Measurements from ENCODE around the gene ACTRT2.

The ACTRT2 gene

DNA sequence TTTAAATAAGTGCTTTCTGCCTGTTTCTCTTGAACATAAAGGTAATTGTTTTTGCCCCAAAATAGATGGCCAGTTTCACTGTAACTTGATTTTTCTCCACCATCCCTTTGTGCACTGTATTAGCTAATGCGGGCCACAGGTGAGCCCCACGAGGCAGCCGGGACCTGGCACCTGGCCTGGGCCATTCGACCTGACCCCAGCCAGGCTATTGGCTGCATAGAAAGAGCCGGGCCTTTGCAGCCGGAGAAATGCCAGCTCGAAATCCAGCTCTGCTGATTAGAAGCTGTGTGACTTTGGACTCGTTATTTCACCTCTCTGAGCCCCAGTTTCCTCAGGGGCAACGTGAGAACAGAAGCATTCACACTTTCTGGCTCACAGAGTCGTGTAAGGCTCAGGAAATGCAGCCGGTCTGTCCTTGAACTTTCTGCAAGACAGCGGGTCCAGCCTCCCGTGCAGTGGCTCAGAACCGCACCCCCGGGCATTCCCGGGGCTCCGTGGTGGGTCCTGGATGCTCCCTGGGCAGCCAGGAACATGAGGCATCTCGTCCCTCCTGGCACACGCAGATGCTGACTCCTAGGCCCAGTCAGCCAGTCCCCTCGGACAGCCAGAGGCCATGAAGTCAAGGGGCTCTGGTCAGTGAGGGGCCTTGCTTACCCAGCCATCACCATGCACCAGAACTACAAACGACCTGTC lies 37.4 kb upstream of the ACTRT2 start:
- no peak for DNase-seq

DNA sequence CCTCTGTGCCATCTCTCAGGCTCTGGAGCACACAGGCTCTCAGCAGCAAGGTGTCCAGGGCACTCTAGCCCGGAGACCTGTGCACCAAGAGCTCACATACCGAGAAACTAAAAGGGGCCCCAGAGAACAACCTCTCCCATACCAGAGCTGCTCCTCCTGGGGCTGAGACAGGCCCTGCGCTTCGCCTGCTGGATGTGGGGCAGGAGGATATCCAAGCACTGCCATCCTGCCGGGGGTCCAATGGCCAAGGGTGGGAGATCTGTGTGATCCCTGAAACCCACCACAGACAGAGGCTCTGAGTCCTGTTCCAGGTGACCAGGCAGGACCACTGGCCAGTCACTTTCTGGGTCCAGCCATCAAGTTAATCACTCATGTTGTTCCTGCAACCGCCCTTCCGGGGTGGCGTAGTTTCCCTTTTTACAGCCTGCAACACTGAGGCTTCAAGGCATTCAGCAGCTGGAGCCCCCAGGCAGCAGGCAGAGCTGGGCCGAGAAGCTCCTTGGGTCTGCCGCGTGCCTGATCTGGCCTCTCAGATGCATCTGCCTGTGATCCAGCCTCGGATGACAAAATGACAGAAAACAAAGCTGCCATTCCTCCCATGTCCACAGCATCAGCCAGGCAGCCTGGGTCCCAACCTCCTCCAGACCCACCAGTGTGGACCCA lies 36.7 kb upstream of the ACTRT2 start:
- no peak for DNase-seq

DNA sequence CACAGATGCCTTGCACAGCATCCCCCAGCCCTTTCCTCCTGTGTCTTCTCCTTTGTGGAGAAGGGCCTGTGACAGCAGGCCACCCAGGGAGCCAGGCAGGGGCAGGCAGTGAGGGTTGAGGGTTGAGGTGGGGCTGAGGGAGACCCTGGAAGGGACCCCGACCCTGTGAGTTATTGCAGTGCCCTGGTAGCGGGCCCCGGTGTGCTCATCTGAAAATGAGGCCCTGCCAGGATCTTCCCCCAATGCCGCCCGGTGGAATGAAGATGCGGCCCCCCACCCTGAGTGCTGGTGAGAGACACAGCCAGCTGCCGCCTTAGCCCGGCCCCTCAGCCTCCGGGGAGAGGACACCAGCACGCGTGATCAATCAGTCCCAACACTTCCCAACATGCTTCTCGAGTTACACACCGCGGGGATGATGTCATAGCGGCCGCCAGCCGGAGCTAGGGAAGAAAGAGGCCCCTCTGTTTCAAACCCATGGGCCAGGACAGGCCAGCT lies 36.2 kb upstream of the ACTRT2 start:
- DNase-seq = no peak

GRCh38 chr1:2985694-2986548 lies 35.3 kb upstream of the ACTRT2 start:
- DNase-seq = no peak

DNA sequence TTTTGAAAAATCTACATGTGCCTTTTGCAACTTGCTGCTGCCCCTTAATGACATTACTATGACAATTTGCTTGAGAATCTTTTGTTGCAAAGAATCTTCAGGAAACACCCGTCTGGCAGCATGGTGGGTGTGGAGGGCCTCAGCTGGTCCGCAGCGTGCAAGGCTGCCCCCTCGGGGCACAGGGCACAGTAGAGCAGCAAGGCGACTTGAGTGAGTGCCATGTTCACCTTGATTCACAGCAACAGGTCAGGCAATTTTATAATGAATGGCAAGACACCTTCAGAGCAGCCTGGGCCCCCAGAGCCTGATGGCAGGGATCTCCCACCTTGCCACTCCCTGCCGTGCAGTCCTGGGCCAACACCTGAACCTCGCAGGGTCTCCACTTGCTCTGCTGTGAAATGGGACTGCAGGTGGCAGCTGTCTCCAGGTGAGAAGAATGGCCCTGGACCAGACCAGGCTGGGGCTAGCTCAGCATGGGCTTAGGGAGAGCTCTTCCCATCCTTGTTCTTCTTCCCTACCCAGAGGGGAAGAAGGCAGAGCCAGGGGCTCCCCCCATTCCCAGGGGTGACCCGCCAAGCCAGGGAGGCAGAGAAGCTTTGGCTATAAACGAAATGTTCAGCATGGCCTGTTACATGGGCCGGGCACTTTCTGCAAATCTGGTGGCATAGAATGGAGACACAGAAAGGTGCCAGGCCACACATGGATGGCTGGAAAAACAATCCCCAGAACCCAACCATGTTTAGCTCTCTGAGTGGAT lies 34.5 kb upstream of the ACTRT2 start:
- no peak for DNase-seq

DNA sequence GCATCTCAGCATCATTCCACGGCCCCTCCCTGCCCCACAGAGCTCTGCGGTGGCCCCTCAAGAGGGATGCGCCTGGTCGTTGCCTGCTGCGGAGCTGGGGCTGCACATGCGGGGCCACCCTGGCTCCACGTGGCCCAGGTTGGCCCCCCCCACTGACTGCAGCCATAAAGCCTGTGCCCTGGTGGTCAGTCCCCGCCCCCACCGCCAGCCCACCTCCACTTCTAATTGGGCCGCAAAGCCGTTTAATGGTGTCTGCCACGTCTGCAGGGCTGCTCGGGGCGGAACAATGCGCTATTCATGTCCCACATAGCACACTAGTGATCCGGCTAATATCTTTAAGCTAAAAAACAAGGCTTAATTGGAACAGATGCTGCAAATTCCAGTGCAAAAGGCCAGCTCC lies 33.5 kb upstream of the ACTRT2 start:
- DNase-seq = no peak

GRCh38 chr1:2988256-2988655 lies 33.0 kb upstream of the ACTRT2 start:
- no peak for DNase-seq

GRCh38 chr1:2989185-2989584 lies 32.1 kb upstream of the ACTRT2 start:
- DNase-seq = no peak

GRCh38 chr1:2989976-2990375 lies 31.3 kb upstream of the ACTRT2 start:
- no peak for DNase-seq

DNA sequence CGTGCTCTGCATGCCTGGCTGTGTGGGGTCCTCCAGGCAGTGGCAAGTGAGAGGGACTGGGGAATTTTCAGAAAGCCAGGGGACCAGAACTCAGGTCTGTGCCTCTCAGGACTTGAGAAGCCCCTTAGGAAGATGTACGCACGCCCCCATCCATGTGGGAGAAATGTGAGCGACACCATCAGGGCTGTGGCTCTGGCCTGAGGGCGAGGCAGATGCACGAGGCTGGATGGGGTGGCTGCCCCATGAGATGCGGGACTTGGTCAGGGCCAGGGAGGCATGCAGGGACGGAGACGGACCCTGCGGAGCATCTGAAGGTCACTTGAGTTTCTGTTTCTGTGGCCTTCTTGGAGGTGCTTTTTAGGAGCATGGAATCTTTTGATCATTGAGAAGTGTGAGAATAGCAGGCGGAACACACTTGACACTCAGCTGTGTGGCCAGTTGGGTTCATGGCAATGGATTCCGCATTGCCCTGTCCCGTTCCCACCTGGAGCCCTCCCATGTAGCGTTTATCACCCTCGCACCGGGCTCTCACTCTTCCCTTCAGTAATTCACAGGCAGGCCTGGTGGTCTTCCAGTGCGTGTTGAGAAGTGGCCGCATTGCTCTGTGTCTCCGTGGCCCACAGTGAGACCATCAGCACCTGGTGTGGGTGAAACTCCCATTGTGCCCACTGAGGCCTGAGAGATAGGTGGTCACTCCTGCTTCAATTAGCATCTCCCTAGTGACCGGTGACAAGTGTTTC lies 30.7 kb upstream of the ACTRT2 start:
- no peak for DNase-seq

DNA sequence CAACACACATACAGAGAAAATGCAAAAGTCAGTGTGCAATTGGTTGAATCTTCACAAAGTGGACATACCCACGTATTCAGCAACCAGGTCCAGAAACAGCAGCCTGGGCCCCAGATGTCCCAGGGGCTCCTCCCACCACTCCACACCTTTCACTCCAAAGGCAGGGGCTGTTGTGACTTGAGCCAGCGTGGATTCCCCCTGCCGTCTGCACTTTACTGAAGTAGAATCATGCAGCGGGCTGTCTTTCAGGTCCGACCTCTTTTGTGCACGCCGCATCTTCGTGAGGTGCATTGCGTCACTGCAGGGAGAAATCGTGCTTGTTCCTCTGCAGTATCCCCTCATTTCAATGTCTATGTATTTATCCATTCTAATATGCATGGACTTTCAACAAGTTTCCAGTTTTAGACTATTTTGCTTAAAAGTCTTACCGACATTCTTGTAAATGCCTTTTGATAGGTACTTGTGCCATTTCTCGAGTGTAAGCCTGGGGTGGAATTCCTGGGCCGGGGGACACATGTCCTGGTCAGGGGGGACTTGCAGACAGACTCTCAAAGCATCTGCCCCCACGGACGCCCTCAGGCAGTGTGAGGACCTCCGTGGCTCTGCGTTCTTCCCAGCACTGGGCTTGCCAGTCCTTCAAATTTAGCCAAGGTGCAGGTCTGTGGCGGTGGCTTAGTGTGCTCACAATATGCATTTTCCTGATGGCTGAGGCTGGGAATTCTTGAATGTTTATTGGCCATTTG lies 29.3 kb upstream of the ACTRT2 start:
- no peak for DNase-seq

DNA sequence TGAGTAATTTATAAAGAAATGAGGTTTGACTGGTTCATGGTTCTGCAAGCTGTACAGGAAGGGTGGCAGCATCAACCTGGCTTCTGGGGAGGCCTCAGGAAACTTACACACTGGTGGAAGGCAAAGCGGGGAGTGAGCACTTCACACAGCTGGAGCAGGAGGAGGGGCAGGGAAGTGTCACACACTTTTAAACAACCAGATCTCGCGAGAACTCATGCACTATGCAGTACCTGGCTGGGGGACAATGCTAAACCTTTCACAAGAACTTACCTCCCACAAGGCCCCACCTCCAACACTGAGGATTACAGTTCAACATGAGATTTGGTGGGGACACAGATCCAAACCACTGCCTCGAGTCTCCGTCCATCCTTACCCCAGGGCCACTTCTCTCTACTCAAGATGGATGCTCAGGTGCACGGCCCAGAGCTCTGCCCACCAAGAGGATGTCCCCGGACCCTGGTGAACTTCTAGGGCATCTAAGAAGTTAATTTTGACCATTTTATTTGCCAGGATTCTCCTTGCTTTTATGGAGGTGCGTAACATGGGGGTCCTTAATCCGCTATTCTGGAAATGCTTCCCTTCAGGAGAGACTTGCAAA lies 22.7 kb upstream of the ACTRT2 start:
- DNase-seq = no peak

DNA sequence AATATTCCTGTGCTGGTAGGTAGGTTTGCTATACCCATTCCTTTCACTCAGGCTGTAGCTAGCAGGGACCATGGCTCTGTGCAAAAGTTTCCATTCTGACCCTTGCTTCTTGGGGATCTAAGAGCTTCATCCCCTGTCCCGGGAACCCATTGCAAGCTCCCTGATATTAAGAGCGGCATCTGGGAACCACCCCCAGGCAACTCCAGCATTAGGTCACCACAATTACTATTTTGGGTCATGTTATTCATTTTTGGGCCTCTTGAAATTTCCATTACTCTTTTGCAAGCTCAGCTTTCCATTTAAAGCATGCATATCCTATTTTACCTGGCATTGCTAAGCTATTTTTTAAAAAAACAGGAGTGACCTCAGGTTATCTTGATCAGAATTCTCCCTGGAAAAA lies 22.1 kb upstream of the ACTRT2 start:
- no peak for DNase-seq

- DNase-seq = no peak
Measured at GRCh38 chr1:2999571-2999970, 21.7 kb upstream of the ACTRT2 start.

DNA sequence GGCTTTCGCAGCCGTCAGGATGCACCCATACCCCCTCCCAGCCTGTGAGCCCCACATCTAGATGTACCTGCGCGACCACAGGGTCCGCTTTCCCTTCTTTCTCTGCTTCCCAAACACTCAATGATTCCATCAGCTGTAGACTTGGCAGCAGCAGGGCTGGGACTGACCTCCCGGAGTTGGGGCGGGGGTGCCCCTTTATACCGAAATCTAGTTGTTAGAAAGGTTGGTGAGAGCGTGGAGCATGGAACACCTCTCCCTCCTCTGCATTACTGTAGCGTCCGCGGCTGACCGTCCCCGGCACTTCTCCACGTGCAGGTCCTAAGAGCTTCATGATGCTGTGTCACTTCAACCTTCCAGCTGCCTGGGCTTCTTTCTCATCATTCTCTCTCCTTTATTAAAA lies 21.1 kb upstream of the ACTRT2 start:
- DNase-seq = no peak

GRCh38 chr1:3000671-3001470 lies 20.4 kb upstream of the ACTRT2 start:
- DNase-seq = no peak

- DNase-seq = no peak
Measured at GRCh38 chr1:3001471-3002348, 19.6 kb upstream of the ACTRT2 start.

GRCh38 chr1:3002349-3003038 lies 18.8 kb upstream of the ACTRT2 start:
- no peak for DNase-seq

Data from CD4-positive, alpha-beta T cell treated with Interleukin-21 for 1 hour (primary cell).